GM19395 (cell line): ENCODE data around the gene OSBPL1A.
A peak's percentile ranks its signal among the peaks of the same experiment; 100 is the strongest.
"Not testable (repeated sequence)": the region's sequence is repeated elsewhere in the genome, so short reads cannot be mapped to it uniquely, and the experiment has no call there.

Source experiments
- ATAC-seq: cut with Tn5 transposase; IDR thresholded peaks from one replicate; pipeline ENCODE4 v1.9.1; 2021; ENCODE audit warnings: mild to moderate bottlenecking, moderate library complexity; ENCODE audit not compliant: unreplicated experiment

Gene OSBPL1A

DNA sequence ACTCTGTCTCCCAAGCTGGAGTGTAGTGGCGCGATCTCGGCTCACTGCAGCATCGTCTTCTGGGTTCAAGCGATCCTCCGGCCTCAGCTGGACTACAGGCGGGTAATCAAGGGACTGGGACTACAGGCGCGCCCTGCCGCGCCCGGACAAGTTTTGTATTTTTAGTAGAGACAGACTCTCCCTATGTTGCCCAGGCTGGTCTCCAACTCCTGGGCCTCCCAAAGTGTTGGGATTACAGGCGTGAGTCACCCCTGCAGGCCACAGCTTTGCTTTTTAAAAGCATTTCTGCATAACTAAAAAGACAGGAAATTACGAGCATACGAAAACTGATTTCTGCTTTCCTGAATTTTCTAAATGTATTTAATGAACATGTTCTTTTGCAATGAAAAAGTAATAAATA, 916 bp upstream of the OSBPL1A start:
- ATAC-seq: no peak

DNA sequence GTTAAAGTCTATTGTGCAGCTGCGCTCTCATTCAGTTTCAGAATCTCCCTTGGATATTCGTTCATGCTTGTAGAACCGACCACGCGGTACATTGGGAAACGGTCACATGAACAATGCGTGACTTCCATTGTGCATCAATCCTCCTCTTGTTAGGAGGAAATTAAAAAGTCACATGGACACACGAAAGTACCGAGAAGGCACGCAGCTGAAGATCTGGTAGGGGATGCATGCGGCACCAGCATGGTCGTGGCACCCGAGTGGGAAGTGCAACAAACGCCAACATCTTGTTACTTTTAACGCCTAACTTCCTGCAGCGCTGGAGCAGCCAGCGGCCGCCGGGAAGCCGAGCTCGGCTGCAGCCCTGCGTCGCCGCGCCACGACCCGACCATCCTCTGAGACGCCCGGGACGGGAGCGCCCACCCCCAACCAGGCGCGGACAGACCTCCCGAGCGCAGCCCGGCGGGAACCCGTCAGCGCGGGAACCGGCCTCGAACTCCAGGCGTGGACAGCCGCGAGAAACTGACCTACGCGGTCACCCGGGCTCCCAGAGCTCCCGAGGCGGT, 412 bp downstream of the OSBPL1A start:
- no peak for ATAC-seq

GRCh38 chr18:24396082-24396633, 1.5 kb downstream of the OSBPL1A start:
- no peak for ATAC-seq

DNA sequence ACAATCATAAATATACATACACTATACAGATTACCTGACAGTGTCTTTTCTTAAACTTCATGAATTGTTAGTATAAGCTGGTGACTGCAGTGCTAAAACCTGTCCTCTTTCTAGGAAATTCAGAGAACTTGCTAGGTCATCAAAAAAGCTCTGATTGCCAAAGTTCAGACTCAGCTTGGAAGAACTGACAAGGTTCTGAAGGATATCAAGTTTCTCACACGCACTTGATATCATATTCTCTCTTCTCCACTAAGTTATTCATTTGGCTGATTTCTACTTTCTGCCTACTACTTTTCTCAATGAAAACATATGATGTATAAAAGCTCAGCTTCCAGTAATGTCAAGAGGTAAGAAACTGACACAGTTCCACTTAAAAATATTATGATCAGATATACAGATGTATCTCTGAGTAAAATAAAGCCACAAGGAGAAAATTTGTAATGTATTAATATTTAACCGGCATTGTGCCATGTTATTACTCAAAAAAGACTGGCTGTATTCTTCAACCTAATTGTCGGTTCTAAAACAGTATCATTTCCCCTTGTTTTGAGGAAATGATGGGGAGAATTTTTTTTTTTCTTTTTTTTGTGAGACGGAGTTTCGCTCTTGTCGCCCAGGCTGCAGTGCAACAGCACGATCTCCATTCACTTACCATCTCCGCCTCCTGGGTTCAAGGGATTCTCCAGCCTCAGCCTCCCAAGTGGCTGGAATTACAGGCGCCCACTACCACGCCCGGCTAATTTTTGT, 2.4 kb downstream of the OSBPL1A start:
- ATAC-seq: no peak

DNA sequence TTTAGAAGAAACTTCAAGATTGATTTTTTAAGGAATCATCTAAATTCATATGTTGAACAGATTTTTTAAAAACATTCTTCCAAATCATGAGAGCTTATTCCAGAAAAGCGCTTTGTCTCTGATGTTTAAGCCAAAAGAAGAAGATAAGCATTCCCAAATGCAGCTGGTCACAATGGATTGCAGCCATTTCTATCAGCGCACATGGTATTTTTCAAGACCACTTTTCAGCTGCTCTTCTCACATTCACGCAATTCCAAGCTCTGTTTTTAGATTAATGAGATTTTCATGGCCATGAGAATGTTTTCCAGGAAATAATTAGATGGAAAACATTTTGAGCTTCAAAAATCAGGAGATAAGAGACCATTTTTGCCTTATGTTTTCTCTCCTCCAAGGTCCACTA, 8.7 kb downstream of the OSBPL1A start:
- ATAC-seq: no peak

GRCh38 chr18:24386681-24387080, 10.9 kb downstream of the OSBPL1A start:
- ATAC-seq: no peak

GRCh38 chr18:24381126-24381525, 16.5 kb downstream of the OSBPL1A start:
- ATAC-seq: no peak

GRCh38 chr18:24380163-24380747, 17.4 kb downstream of the OSBPL1A start:
- ATAC-seq: no peak

DNA sequence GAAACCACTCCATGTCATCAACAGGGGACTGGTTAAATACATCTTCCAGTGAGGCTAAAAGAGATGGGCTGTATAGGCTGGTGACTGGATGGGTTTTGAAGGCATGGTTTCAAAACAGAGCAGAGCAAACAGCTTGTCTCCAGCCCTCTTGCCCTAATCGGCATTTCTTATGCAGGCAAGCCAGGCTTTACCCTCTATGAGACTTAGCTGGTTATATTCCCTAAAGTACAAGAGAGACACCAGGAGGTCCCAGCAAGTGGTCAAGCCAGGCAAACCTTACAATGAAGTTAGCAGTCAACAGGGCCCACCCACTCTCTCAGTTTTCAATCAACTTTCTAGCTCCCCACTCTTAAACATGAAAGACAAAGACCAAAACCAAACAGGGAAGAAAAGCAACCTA, 19.0 kb downstream of the OSBPL1A start:
- ATAC-seq: no peak

DNA sequence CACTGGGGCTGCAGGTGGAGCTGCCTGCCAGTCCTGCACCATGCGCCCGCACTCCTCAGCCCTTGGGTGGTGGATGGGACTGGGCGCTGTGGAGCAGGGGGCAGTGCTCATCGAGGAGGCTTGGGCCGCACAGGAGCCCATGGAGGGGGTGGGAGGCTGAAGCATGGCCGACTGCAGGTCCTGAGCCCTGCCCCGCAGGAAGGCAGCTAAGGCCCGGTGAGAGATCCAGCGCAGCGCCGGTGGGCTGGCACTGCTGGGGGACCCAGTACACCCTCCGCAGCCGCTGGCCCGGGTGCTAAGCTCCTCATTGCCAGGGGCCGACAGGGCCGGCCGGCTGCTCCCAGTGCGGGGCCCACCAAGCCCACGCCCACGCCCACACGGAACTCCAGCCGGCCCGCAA, 21.1 kb downstream of the OSBPL1A start:
- not testable (repeated sequence) for ATAC-seq

DNA sequence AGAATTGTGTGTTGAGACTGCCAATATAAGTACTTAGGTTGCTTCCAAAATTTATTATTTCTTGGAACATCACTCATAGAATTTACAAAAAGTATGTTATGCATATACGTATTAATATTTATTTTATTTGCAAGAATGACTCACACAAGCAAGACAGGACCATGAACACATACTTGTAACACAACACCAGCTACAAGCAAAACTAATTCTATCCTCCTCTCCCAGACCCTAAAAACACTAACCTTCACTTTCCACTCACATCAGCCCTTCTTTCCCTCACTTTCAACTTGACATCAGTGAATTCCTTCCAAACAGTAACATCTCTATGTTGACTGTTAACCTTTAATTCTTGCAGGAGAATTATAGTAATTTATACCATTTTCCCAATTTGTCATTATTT, 24.3 kb downstream of the OSBPL1A start:
- ATAC-seq: no peak

DNA sequence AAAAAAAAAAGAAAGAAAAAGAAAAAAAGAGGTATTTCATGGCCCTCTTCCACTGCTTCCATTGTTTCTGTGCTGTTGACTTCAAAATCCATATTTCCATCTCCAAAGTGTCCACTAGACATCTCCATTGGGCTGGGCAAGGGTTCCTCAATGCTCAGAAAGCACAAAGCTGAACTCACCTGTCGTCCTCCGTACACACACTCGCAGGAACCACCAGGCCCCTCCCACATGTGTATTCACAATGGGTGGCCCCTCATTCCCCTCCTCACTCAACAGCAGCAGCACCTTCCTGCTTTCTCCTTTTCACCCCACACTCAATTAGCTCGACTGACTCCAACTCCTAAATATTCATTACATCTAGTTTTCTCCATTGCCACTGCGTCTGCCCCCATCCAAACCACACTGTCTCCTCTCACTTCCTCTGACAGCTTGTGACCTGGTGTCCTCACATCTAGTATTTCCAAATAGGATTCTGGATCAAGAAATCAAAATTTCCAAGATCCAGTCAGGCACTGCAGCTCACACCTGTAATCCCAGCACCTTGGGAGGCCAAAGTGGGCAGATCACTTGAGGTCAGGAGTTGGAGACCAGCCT, 25.2 kb downstream of the OSBPL1A start:
- no peak for ATAC-seq

DNA sequence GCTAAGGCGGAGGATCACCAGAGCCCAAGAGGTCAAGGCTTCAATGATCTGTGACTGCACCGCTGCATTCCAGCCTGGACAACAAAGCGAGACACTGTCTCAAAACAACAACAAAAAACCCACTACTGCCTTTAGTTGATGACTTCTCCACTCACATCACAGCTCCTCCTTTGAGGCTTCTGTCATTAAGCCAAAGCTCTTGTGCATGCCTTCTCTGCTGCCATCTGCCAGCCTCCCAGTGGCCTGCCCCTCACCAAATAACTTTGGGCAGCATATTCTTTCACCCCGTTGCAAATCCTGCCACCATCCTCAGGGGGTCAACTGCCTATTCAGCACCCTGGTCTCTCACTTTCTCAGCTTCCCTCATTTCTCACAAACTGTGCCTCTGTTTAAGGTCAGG, 27.5 kb downstream of the OSBPL1A start:
- no peak for ATAC-seq

- ATAC-seq: no peak
Observed at GRCh38 chr18:24369426-24369825, 28.2 kb downstream of the OSBPL1A start.

DNA sequence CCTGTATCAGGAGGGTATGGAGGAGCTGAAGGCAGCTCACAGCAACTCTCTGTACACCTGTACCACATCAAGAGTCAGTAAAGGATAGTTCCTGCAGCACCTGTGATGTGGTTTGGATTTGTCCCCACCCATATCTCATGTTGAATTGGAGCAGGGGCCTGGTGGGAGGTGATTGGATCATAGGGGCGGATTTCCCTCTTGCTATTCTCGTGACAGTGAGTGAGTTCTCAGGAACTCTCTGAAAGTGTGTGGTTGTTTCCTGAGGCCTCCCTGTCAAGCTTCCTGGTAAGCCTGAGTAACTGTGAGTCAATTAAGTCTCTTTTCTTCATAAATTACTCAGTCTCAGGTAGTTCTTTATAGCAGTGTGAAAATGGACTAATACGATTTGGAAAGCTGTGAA, 28.9 kb downstream of the OSBPL1A start:
- no peak for ATAC-seq

- no peak for ATAC-seq
Observed at GRCh38 chr18:24366328-24366727, 31.3 kb downstream of the OSBPL1A start.

- no peak for ATAC-seq
Observed at GRCh38 chr18:24364177-24364576, 33.4 kb downstream of the OSBPL1A start.

GRCh38 chr18:24362757-24363156, 34.9 kb downstream of the OSBPL1A start:
- no peak for ATAC-seq

GRCh38 chr18:24359787-24360530, 37.7 kb downstream of the OSBPL1A start:
- peak; percentile 71 for ATAC-seq

- no peak for ATAC-seq
Observed at GRCh38 chr18:24354278-24354677, 43.3 kb downstream of the OSBPL1A start.

- no peak for ATAC-seq
Observed at GRCh38 chr18:24346254-24346653, 51.4 kb downstream of the OSBPL1A start.
